RWPE1 (cell line): ENCODE results near the gene SCAMP4.

Source experiments
- CTCF ChIA-PET: fragments of 350-600 bp; sonication (Branson Sonifier 250); formaldehyde crosslinking; extraction: SDS; loops from one replicate; lab custom pipeline; 2021; lab: Yijun Ruan, JAX
- POLR2A ChIA-PET: fragments of 400-600 bp; formaldehyde crosslinking; extraction: SDS; loops from one replicate; lab custom pipeline; 2020; ENCODE audit warnings: antibody characterized with exemption; ENCODE audit not compliant: low non-redundant PET; lab: Yijun Ruan, JAX
- DNase-seq: peaks from one replicate; pipeline ENCODE4 v3.0.0; 2012; ENCODE audit warnings: low spot score
- H3K27ac ChIP-seq: fragments of 450-650 bp; 2 replicates; pipeline ENCODE4 v1.5.1; 2017
- TF ChIP-seq, protein P1 (sequence below): fragments of 450-650 bp; conservative IDR thresholded peaks from 2 replicates; pipeline ENCODE4 v1.5.1; 2017; ENCODE audit warnings: low read depth, mild to moderate bottlenecking

The SCAMP4 gene

GRCh38 chr19:1901940-1902404 lies 3.2 kb upstream of the SCAMP4 start:
- TF ChIP-seq, protein P1, sequence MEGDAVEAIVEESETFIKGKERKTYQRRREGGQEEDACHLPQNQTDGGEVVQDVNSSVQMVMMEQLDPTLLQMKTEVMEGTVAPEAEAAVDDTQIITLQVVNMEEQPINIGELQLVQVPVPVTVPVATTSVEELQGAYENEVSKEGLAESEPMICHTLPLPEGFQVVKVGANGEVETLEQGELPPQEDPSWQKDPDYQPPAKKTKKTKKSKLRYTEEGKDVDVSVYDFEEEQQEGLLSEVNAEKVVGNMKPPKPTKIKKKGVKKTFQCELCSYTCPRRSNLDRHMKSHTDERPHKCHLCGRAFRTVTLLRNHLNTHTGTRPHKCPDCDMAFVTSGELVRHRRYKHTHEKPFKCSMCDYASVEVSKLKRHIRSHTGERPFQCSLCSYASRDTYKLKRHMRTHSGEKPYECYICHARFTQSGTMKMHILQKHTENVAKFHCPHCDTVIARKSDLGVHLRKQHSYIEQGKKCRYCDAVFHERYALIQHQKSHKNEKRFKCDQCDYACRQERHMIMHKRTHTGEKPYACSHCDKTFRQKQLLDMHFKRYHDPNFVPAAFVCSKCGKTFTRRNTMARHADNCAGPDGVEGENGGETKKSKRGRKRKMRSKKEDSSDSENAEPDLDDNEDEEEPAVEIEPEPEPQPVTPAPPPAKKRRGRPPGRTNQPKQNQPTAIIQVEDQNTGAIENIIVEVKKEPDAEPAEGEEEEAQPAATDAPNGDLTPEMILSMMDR: no peak
- DNase-seq: no peak
- ChIA-PET POLR2A (no interaction called here), CTCF (interaction anchor here (0.6 kb wide), 1 partner anchor 348 kb away, joined by 6 read pairs; no protein-coding TSS in a partner anchor)
- peak overlapping the region; percentile 10; the same call in 1 of the 2 replicates for H3K27ac ChIP-seq

DNA sequence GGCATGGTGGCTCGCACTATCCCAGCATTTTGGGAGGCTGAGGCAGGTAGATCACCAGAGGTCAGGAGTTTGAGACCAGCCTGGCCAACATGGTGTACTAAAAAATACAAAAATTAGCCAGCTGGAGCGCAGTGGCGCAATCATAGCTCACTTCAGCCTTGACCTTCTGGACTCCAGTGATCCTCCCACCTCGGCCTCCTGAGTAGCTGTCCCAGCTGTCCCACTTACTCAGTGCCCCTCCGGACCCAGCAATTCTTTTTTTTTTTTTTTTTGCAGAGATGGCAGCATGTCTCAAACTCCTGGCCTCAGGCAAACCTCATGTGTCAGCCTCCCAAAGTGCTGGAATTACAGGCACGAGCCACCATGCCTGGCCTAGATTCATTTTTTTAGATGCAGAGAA lies 2.3 kb upstream of the SCAMP4 start:
- TF ChIP-seq, protein P1: no peak
- DNase-seq: no peak
- H3K27ac ChIP-seq: no peak overlapping the region
- ChIA-PET CTCF (interaction anchor here (0.7 kb wide), 1 partner anchor 1125 kb away, joined by 4 read pairs; no protein-coding TSS in a partner anchor), POLR2A (no interaction called here)

- no peak for DNase-seq
- CTCF ChIA-PET: no interaction called here
- H3K27ac ChIP-seq: peak overlapping the region; percentile 83
- TF ChIP-seq, protein P1: no peak
- POLR2A ChIA-PET: interaction anchor here (0.6 kb wide), 1 partner anchor 20 kb away, joined by 3 read pairs; the partner anchor contains the start of gene ABHD17A
Measured at GRCh38 chr19:1904860-1905109, 414 bp upstream of the SCAMP4 start.

GRCh38 chr19:1905863-1906375 lies 720 bp downstream of the SCAMP4 start:
- peak overlapping the region; percentile 83 for H3K27ac ChIP-seq
- CTCF ChIA-PET: interaction anchor here (1.2 kb wide), 1 partner anchor 9 kb away, joined by 3 read pairs; no protein-coding TSS in a partner anchor
- DNase-seq: no peak
- TF ChIP-seq, protein P1: no peak
- POLR2A ChIA-PET: no interaction called here

DNA sequence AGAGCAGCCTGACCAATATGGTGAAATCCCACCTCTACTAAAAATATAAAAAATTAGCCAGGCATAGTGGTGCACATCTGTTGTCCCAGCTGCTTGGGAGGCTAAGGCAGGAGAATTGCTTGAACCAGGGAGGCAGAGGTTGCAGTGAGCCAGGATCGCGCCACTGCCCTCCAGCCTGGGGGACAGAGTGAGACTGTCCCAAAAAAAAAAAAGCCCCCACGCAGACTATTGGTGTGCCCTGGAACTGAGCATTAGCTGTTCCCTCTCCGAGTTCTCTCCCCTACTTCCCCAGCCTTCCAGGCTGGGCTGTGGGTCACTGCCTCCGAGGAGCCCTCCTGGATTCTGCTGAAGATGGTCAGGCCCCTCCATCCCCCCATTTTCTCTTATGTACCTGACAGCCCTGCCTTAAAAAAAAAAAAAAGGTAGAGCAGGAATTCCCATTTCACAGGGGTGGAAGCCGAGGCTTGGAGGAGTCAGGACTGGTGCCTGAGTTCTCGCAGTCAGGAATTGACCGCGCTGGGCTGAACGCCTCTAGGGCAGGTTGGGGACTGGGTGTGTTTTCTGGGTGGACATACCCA lies 1.9 kb downstream of the SCAMP4 start:
- peak overlapping the region; percentile 83 for H3K27ac ChIP-seq
- POLR2A ChIA-PET: interaction anchor here (0.6 kb wide), 1 partner anchor 73 kb away, joined by 3 read pairs; no protein-coding TSS in a partner anchor
- CTCF ChIA-PET: interaction anchor here (0.7 to 1.2 kb wide), 2 partner anchors 10 to 188 kb away, joined by 3 read pairs; no protein-coding TSS in a partner anchor

GRCh38 chr19:1907563-1908363 lies 2.6 kb downstream of the SCAMP4 start:
- ChIA-PET CTCF (no interaction called here), POLR2A (interaction anchor here (0.6 kb wide), 1 partner anchor 72 kb away, joined by 3 read pairs; no protein-coding TSS in a partner anchor)
- TF ChIP-seq, protein P1: no peak
- peak; percentile 50 for DNase-seq
- peak overlapping the region; percentile 83 for H3K27ac ChIP-seq

More for the DNA sequence above, 1.9 kb downstream of the SCAMP4 start:
- DNase-seq: no peak
- TF ChIP-seq, protein P1: no peak
